Hematopoietic multipotent progenitor cell treated with erythropoietin and hydrocortisone succinate and interleukin-3 and kit ligand, for 6 days (in vitro differentiated cells): ENCODE measurements around the gene ACACA.

Source experiments
- DNase-seq: peaks from one replicate; pipeline ENCODE4 v3.0.0-alpha.2; 2015

Gene ACACA

GRCh38 chr17:37340804-37341203 lies 65.8 kb downstream of the ACACA start:
- DNase-seq = no peak

DNA sequence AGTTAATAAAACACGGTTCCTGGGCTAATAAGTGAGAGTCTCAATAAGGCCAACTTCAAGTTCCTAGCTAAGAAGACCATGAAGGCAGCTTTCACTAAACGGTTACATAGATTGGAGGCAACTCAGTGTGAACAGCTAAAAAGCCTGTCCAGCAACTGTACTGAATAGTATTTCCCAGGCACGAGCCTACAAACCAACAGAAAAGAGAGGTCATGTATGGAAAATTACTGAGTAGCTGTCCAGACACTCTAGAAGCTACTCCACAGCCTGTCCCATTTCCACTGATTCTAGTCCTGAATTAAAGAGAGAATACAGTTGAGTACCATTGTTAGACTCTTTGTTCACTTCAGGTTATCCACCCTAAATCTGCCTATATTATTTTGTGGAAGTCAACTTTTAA lies 67.3 kb downstream of the ACACA start:
- DNase-seq = no peak

GRCh38 chr17:37338847-37339246 lies 67.8 kb downstream of the ACACA start:
- DNase-seq = no peak

DNA sequence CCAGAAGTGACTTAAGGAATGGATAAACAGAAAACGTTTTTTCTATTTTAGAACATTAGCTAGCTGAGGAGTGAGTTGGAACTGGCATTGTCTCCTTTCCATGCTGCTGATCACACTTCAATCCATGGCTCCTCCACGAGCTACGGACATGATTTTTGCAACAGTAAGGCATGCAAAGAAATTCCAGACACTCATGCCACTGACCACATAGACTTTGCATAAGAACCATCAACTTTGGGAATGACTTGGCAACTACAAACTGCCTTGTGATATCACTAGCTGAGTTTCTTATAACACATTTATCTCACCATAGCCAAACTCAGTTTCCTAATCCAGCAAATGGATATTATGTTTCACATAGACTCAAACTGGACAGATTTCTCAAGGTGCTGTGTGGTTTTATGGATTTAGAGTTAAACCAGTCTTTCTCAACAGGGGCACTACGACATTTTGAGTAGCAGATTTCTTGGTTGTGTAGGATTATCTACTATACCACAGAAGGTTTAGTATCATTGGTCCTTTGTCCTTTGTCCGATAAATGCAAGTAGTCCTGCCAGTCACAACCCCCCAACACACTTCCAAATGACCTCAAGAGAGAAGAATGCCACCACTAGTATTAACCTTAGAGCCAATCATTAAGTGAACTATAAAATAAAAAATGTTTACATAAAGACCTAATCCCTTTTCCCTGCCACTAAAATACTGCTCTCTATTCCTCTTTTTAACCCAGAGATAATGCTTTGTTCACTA lies 79.1 kb downstream of the ACACA start:
- no peak for DNase-seq

GRCh38 chr17:37322826-37323561 lies 83.6 kb downstream of the ACACA start:
- no peak for DNase-seq

DNA sequence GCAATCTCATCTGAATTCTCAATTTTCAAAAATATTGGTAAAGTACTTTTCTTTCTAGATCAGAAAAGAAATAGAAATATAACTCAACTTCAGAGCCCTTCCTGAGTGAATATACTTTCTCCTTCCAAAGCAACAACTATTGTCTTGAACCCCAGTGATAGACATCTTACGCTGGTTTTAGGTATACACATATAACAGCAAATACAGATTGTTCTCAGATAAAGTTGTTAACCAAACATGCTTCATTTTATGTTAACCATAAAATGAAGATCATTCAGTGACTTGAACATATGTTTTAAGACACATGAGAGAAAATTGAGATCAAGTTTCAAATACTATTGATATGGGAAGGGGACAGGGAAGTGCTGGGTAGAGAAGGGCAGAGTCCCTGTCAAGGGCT lies 84.5 kb downstream of the ACACA start:
- no peak for DNase-seq

GRCh38 chr17:37318931-37319594 lies 87.6 kb downstream of the ACACA start:
- peak; percentile 32 for DNase-seq

- DNase-seq = no peak
These were observed 88.8 kb downstream of the ACACA start for GRCh38 chr17:37317867-37318266.

DNA sequence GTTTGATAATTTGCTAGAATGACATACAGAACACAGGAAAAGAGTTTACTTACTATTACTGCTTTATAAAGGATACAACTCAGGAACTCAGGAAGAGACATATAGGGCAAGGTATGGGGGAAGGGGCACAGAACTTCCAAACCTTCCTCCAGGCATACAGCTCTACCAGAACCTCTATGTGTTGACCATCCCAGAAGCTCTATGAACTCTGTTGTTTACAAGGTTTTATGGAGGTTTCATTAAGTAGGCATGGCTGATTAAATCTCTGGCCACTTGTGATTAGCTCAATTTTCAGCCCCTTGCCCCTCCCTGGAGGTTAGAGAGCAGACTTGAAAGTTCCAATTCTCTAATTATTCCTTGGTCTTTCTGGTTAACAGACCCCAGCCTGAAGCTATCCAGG lies 91.0 kb downstream of the ACACA start:
- no peak for DNase-seq

- peak; percentile 60 for DNase-seq
These were observed 94.3 kb downstream of the ACACA start for GRCh38 chr17:37312137-37312923.

GRCh38 chr17:37310940-37311339 lies 95.7 kb downstream of the ACACA start:
- DNase-seq = no peak

GRCh38 chr17:37309051-37309450 lies 97.6 kb downstream of the ACACA start:
- no peak for DNase-seq

DNA sequence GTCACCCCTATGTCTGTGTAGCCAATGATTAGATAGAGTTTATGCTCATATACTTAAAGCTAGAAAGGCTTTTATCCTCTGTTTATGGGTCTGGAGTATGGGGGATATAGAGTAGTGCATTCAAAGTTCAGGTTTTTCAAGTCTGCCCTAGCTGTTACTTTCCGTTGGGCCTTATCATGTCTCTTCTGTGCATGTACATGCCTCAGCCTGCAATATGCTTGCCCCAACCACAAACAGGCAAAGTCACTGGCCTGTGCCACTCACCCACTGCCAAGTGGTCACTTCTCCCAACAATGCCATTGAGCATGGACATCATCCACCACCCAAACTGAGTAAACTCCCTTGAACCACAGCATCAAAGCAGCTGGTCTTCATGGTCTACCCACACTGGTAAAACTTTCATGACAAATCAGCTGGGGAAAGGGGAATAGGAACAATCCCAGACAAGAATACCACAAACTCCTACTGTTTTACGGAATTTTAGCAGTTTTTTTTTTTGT lies 101.2 kb downstream of the ACACA start:
- DNase-seq = peak; percentile 80

- peak; percentile 41 for DNase-seq
These were observed 105.3 kb downstream of the ACACA start for GRCh38 chr17:37301288-37301687.

DNA sequence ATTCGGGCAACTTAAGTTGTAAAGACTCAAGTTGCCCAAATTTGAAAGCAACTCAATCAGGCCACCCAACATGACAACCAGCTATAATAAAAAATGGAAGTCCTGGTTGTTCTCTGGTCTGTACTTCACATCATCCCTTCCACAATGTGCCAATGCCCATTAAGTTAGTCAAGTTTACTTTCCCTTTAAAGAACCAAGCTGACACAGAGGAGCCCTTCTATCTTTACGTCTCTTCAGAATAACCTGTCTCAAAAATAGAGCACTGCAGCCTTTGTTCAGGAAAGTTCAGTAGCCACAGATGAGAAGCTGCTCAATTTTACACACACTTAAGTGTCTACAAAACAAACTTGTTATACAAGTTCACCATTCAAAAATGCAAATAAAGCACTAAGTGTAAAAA lies 106.0 kb downstream of the ACACA start:
- DNase-seq = no peak

- DNase-seq = no peak
These were observed 107.2 kb downstream of the ACACA start for GRCh38 chr17:37299257-37299980.

DNA sequence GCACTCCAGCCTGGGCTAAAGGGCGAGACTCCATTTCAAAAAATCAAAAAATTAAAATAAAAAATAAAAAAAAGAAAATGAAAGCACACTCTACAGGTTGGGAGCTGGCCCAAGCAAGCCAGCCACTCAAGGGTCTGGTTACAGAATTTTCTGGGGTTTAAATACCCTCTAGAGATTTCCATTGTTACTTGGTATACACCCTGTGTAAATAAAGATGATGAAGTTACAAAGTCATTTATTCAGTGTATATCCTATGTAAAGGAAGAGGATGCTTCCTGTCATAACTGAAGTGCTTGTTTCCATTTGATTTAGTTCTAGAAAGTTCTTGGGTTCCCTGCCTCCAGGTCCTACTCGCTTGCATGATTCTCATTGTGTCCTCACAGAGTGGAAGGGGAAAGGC lies 110.7 kb downstream of the ACACA start:
- no peak for DNase-seq

GRCh38 chr17:37294888-37295287 lies 111.7 kb downstream of the ACACA start:
- DNase-seq = no peak

GRCh38 chr17:37293770-37294169 lies 112.9 kb downstream of the ACACA start:
- DNase-seq = no peak

DNA sequence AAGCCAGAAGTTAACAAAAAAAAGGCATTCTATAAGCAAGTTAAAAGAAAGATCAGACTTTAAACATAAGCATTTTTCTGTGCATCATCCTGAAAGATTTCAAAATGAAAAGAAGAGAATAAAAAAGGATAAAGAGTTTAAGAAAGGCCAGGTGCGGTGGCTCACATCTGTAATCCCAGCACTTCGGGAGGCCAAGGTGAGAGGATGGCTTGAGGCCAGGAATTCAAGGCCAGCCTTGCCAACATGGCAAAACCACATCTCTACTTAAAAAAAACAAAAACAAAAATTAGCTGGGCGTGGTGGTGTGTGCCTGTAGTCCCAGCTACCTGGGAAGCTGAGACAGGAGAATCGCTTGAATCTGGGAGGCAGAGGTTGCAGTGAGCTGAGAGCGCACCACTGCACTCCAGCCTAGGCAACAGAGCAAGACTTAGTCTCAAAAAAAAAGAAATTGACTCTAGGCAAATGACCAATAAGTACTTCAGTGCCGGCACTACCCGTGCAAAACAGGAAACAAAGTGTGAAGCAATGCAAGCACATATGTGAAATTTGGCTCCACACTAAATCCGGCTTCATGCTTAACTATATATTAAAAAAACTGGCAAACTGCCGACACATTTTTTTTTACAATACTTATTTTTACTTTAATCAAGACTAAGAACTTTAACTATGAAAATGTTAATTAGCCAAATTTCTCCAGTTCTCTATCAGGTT lies 114.1 kb downstream of the ACACA start:
- peak; percentile 71 for DNase-seq

GRCh38 chr17:37291351-37291750 lies 115.3 kb downstream of the ACACA start:
- DNase-seq = no peak

GRCh38 chr17:37286430-37286829 lies 120.2 kb downstream of the ACACA start:
- DNase-seq = no peak
